HAP-1 (cell line): ENCODE results near the gene GNPAT.

Experiments used
- DNase-seq, 2 experiments: peaks; one replicate each; pipeline ENCODE4 v3.0.0-alpha.2; 2016 to 2020; ENCODE audit warnings: low spot score in 2 of 2
- H3K27me3 ChIP-seq: fragments of 250-450 bp; sonication (Bioruptor Pico); 2 replicates; pipeline ENCODE4 v1.5.1; 2020; ENCODE audit warnings: low read depth, mild to moderate bottlenecking, moderate library complexity
- H3K36me3 ChIP-seq: fragments of 250-450 bp; sonication (Bioruptor Pico); replicated peaks from 2 replicates; pipeline ENCODE4 v1.5.1; 2020; ENCODE audit warnings: mild to moderate bottlenecking
- H3K4me1 ChIP-seq: fragments of 250-450 bp; sonication (Bioruptor Pico); 2 replicates; pipeline ENCODE4 v1.5.1; 2020; ENCODE audit warnings: mild to moderate bottlenecking
- H3K4me3 ChIP-seq: fragments of 250-450 bp; sonication (Bioruptor Pico); 2 replicates; pipeline ENCODE4 v1.5.1; 2020; ENCODE audit warnings: mild to moderate bottlenecking, moderate library complexity
- H3K9me3 ChIP-seq: fragments of 250-450 bp; sonication (Bioruptor Pico); 2 replicates; pipeline ENCODE4 v1.5.1; 2020; ENCODE audit warnings: mild to moderate bottlenecking, moderate library complexity
- in situ Hi-C: fragments of 300-500 bp; cut with MboI; formaldehyde crosslinking; loops from 3 replicates; pipeline ENCODE4 v1.14.3; 2020; ENCODE audit warnings: low sequenced_read_pairs, inconsistent platforms, mixed read lengths

GNPAT gene

GRCh38 chr1:231284441-231284840, 43.4 kb downstream of the GNPAT start:
- H3K36me3 ChIP-seq, result no peaks in the 10 kb centered on the region
- no peak overlapping the region for H3K4me3 ChIP-seq
- peak; percentile 13 to 25 for DNase-seq
- H3K4me1 ChIP-seq, result no peaks in the 10 kb centered on the region
- no peaks in the 10 kb centered on the region for H3K9me3 ChIP-seq
- no peaks in the 10 kb centered on the region for H3K27me3 ChIP-seq
- in situ Hi-C loops, result no loop called here

GRCh38 chr1:231286603-231287002, 45.6 kb downstream of the GNPAT start:
- Histone ChIP-seq H3K4me1 (no peaks in the 10 kb centered on the region), H3K4me3 (no peak overlapping the region), H3K36me3 (no peaks in the 10 kb centered on the region), H3K9me3 (no peaks in the 10 kb centered on the region), H3K27me3 (no peaks in the 10 kb centered on the region)
- DNase-seq, result no peak
- in situ Hi-C loops, result no loop called here

GRCh38 chr1:231295938-231296337, 54.9 kb downstream of the GNPAT start:
- H3K4me1 ChIP-seq, result no peaks in the 10 kb centered on the region
- H3K27me3 ChIP-seq, result no peaks in the 10 kb centered on the region
- DNase-seq, result no peak
- no peaks in the 10 kb centered on the region for H3K9me3 ChIP-seq
- H3K36me3 ChIP-seq, result no peaks in the 10 kb centered on the region
- no peak overlapping the region for H3K4me3 ChIP-seq
- in situ Hi-C loops, result no loop called here

GRCh38 chr1:231301990-231302389, 61.0 kb downstream of the GNPAT start:
- H3K4me1 ChIP-seq, result no peaks in the 10 kb centered on the region
- in situ Hi-C loops, result no loop called here
- no peak for DNase-seq
- no peaks in the 10 kb centered on the region for H3K36me3 ChIP-seq
- no peaks in the 10 kb centered on the region for H3K9me3 ChIP-seq
- no peak overlapping the region for H3K4me3 ChIP-seq
- H3K27me3 ChIP-seq, result no peaks in the 10 kb centered on the region

- no peaks in the 10 kb centered on the region for H3K4me1 ChIP-seq
- H3K9me3 ChIP-seq, result no peaks in the 10 kb centered on the region
- no peak overlapping the region for H3K4me3 ChIP-seq
- no peak for DNase-seq
- in situ Hi-C loops, result no loop called here
- H3K36me3 ChIP-seq, result no peaks in the 10 kb centered on the region
- H3K27me3 ChIP-seq, result no peaks in the 10 kb centered on the region
Observed at GRCh38 chr1:231310391-231310934, 69.5 kb downstream of the GNPAT start.

- H3K9me3 ChIP-seq, result no peaks in the 10 kb centered on the region
- DNase-seq, result no peak
- in situ Hi-C loops, result no loop called here
Observed at GRCh38 chr1:231311720-231312431, 70.9 kb downstream of the GNPAT start.

GRCh38 chr1:231312432-231312788, 71.4 kb downstream of the GNPAT start:
- in situ Hi-C loops, result no loop called here
- Histone ChIP-seq H3K27me3 (no peaks in the 10 kb centered on the region), H3K4me3 (no peak overlapping the region)

More at GRCh38 chr1:231311720-231312431, 70.9 kb downstream of the GNPAT start:
- no peaks in the 10 kb centered on the region for H3K27me3 ChIP-seq
- H3K36me3 ChIP-seq, result no peaks in the 10 kb centered on the region
- H3K4me3 ChIP-seq, result no peak overlapping the region
- H3K4me1 ChIP-seq, result no peaks in the 10 kb centered on the region

GRCh38 chr1:231313661-231314060, 72.6 kb downstream of the GNPAT start:
- Histone ChIP-seq H3K4me3 (no peak overlapping the region), H3K9me3 (no peaks in the 10 kb centered on the region), H3K27me3 (no peaks in the 10 kb centered on the region), H3K4me1 (no peaks in the 10 kb centered on the region), H3K36me3 (no peaks in the 10 kb centered on the region)
- in situ Hi-C loops, result no loop called here
- DNase-seq, result no peak

More at GRCh38 chr1:231312432-231312788, 71.4 kb downstream of the GNPAT start:
- no peak for DNase-seq
- H3K4me1 ChIP-seq, result no peaks in the 10 kb centered on the region
- H3K36me3 ChIP-seq, result no peaks in the 10 kb centered on the region
- H3K9me3 ChIP-seq, result no peaks in the 10 kb centered on the region

- no peaks in the 10 kb centered on the region for H3K4me1 ChIP-seq
- no peaks in the 10 kb centered on the region for H3K27me3 ChIP-seq
- H3K9me3 ChIP-seq, result no peaks in the 10 kb centered on the region
- no peak overlapping the region for H3K4me3 ChIP-seq
- DNase-seq, result peak; percentile 40 to 81
- H3K36me3 ChIP-seq, result no peaks in the 10 kb centered on the region
- in situ Hi-C loops, result no loop called here
Observed at GRCh38 chr1:231315887-231316286, 74.9 kb downstream of the GNPAT start.

GRCh38 chr1:231317306-231318014, 76.4 kb downstream of the GNPAT start:
- no peaks in the 10 kb centered on the region for H3K27me3 ChIP-seq
- in situ Hi-C loops, result no loop called here
- H3K4me1 ChIP-seq, result no peaks in the 10 kb centered on the region
- H3K4me3 ChIP-seq, result no peak overlapping the region
- no peaks in the 10 kb centered on the region for H3K36me3 ChIP-seq
- DNase-seq, result no peak
- H3K9me3 ChIP-seq, result no peaks in the 10 kb centered on the region

- Histone ChIP-seq H3K36me3 (no peaks in the 10 kb centered on the region), H3K4me3 (no peak overlapping the region), H3K4me1 (no peaks in the 10 kb centered on the region), H3K27me3 (no peaks in the 10 kb centered on the region), H3K9me3 (no peaks in the 10 kb centered on the region)
- in situ Hi-C loops, result no loop called here
- DNase-seq, result no peak
Observed at GRCh38 chr1:231318015-231318355, 77.0 kb downstream of the GNPAT start.

GRCh38 chr1:231318568-231318967, 77.6 kb downstream of the GNPAT start:
- Histone ChIP-seq H3K4me1 (no peaks in the 10 kb centered on the region), H3K27me3 (no peaks in the 10 kb centered on the region), H3K4me3 (no peak overlapping the region), H3K9me3 (no peaks in the 10 kb centered on the region), H3K36me3 (no peaks in the 10 kb centered on the region)
- DNase-seq, result no peak
- in situ Hi-C loops, result no loop called here

GRCh38 chr1:231319080-231319479, 78.1 kb downstream of the GNPAT start:
- in situ Hi-C loops, result no loop called here

GRCh38 chr1:231322880-231323530, 82.0 kb downstream of the GNPAT start:
- H3K36me3 ChIP-seq, result no peaks in the 10 kb centered on the region
- no peaks in the 10 kb centered on the region for H3K9me3 ChIP-seq
- in situ Hi-C loops, result no loop called here
- no peaks in the 10 kb centered on the region for H3K4me1 ChIP-seq
- H3K4me3 ChIP-seq, result no peak overlapping the region
- no peaks in the 10 kb centered on the region for H3K27me3 ChIP-seq
- no peak for DNase-seq

More at GRCh38 chr1:231319080-231319479, 78.1 kb downstream of the GNPAT start:
- H3K4me3 ChIP-seq, result no peak overlapping the region
- H3K4me1 ChIP-seq, result no peaks in the 10 kb centered on the region
- H3K27me3 ChIP-seq, result no peaks in the 10 kb centered on the region
- H3K36me3 ChIP-seq, result no peaks in the 10 kb centered on the region
- no peaks in the 10 kb centered on the region for H3K9me3 ChIP-seq
- no peak for DNase-seq
